Peyer's patch (tissue), 4 donors: ENCODE data around the gene RING1. TPM values are rescaled to one million over a fixed set of nuclear protein-coding genes. Genes with fewer than 3 reads are reported as not detected.

ENCODE experiments used
- DNase-seq, 3 donors: peaks; one replicate each; pipeline ENCODE4 v3.0.0-alpha.2; 2017 to 2019
- H3K27ac ChIP-seq, 4 donors: fragments of 200-600 bp; sonication (generic); one replicate each; pipeline ENCODE4 v1.5.1; 2016 to 2019
- H3K27me3 ChIP-seq, 2 donors: fragments of 200-600 bp; sonication (generic); one replicate each; pipeline ENCODE4 v1.5.1; 2019
- H3K36me3 ChIP-seq, 3 donors: fragments of 200-600 bp; sonication (generic); one replicate each; pipeline ENCODE4 v1.5.1; 2016 to 2019
- H3K4me1 ChIP-seq, 4 donors: fragments of 200-600 bp; sonication (generic); one replicate each; pipeline ENCODE4 v1.5.1; 2016 to 2019
- H3K4me3 ChIP-seq, 4 donors: fragments of 200-600 bp; sonication (generic); 1 replicate in 3 of 4; 2 replicates in 1 of 4; pipeline ENCODE4 v1.5.1; 2016 to 2019; ENCODE audit warnings: mild to moderate bottlenecking in 1 of 4
- H3K9me3 ChIP-seq, 4 donors: fragments of 200-600 bp; sonication (generic); one replicate each; pipeline ENCODE4 v1.5.1; 2016 to 2019; ENCODE audit warnings: mild to moderate bottlenecking in 1 of 4
- CTCF ChIP-seq, 6 experiments: fragments of 450-650 bp in 4 of 6; fragments of 200-600 bp in 2 of 6; sonication (generic) in 1 of 6; IDR thresholded peaks; one replicate each; pipeline ENCODE4 v1.5.1; 2017 to 2019; ENCODE audit warnings: antibody characterized with exemption in 6 of 6, mild to moderate bottlenecking in 3 of 6, moderate library complexity in 1 of 6
- POLR2A ChIP-seq, 2 donors: fragments of 450-650 bp; IDR thresholded peaks; one replicate each; pipeline ENCODE4 v1.5.1; 2017; ENCODE audit warnings: antibody characterized with exemption in 2 of 2, mild to moderate bottlenecking in 2 of 2, moderate library complexity in 2 of 2
- total RNA-seq, 4 donors: library from RNA; depleted of rRNA; stranded (reverse); fragments of >200 nt; gene quantifications; one replicate each; pipeline ENCODE4 v1.1.0, GENCODE V29; 2016

The RING1 gene
- total RNA-seq, 4 donors from 2014 or later, result 18.2 to 38.0 (median 20.7) TPM

GRCh38 chr6:33173535-33174180 lies 34.6 kb upstream of the RING1 start:
- H3K9me3 ChIP-seq, result no peaks in the 10 kb centered on the region
- no peaks in the 10 kb centered on the region for H3K4me1 ChIP-seq
- no peak for DNase-seq
- H3K4me3 ChIP-seq, result no peak overlapping the region
- no peaks in the 10 kb centered on the region for H3K27me3 ChIP-seq
- H3K27ac ChIP-seq, result no peak overlapping the region
- TF ChIP-seq CTCF (IDR thresholded peaks at IDR 0.05), result no peak
- no peak for TF ChIP-seq POLR2A (IDR thresholded peaks at IDR 0.05)
- no peaks in the 10 kb centered on the region for H3K36me3 ChIP-seq

GRCh38 chr6:33174784-33175183 lies 33.5 kb upstream of the RING1 start:
- H3K36me3 ChIP-seq, result no peaks in the 10 kb centered on the region
- no peak overlapping the region for H3K4me3 ChIP-seq
- no peaks in the 10 kb centered on the region for H3K9me3 ChIP-seq
- TF ChIP-seq POLR2A (IDR thresholded peaks at IDR 0.05), result no peak
- no peak for TF ChIP-seq CTCF (IDR thresholded peaks at IDR 0.05)
- no peak for DNase-seq
- H3K4me1 ChIP-seq, result no peaks in the 10 kb centered on the region
- H3K27me3 ChIP-seq, result no peaks in the 10 kb centered on the region
- H3K27ac ChIP-seq, result no peak overlapping the region

GRCh38 chr6:33175436-33176069 lies 32.7 kb upstream of the RING1 start:
- Histone ChIP-seq H3K4me1 (no peaks in the 10 kb centered on the region), H3K9me3 (no peaks in the 10 kb centered on the region), H3K27ac (no peak overlapping the region), H3K4me3 (no peak overlapping the region), H3K27me3 (no peaks in the 10 kb centered on the region), H3K36me3 (no peaks in the 10 kb centered on the region)
- no peak for TF ChIP-seq POLR2A (IDR thresholded peaks at IDR 0.05)
- no peak for TF ChIP-seq CTCF (IDR thresholded peaks at IDR 0.05)
- DNase-seq, result no peak

- no peaks in the 10 kb centered on the region for H3K9me3 ChIP-seq
- H3K36me3 ChIP-seq, result no peaks in the 10 kb centered on the region
- TF ChIP-seq POLR2A (IDR thresholded peaks at IDR 0.05) (no peak), CTCF (IDR thresholded peaks at IDR 0.05) (no peak)
- no peak overlapping the region for H3K4me3 ChIP-seq
- no peak for DNase-seq
- no peaks in the 10 kb centered on the region for H3K27me3 ChIP-seq
- H3K27ac ChIP-seq, result no peak overlapping the region
- no peaks in the 10 kb centered on the region for H3K4me1 ChIP-seq
Observed at GRCh38 chr6:33176906-33177305, 31.4 kb upstream of the RING1 start.

GRCh38 chr6:33177552-33178446 lies 30.5 kb upstream of the RING1 start:
- TF ChIP-seq POLR2A (IDR thresholded peaks at IDR 0.05), result no peak
- TF ChIP-seq CTCF (IDR thresholded peaks at IDR 0.05), result no peak
- no peak overlapping the region for H3K4me3 ChIP-seq
- no peaks in the 10 kb centered on the region for H3K27me3 ChIP-seq
- H3K36me3 ChIP-seq, result no peaks in the 10 kb centered on the region
- H3K4me1 ChIP-seq, result no peaks in the 10 kb centered on the region
- DNase-seq, result no peak
- H3K27ac ChIP-seq, result no peak overlapping the region
- no peaks in the 10 kb centered on the region for H3K9me3 ChIP-seq
